ENCODE data around the gene MTURN. TPM values are rescaled to one million over a fixed set of nuclear protein-coding genes. Genes with fewer than 3 reads are reported as not detected.

The MTURN gene
- total and polyA plus RNA-seq, 9 of the 15 experiments (the other 6 are each of a cell fraction or from before 2014, with no cell fraction given), result 0.94 to 14.8 (median 6.4) TPM

GRCh38 chr7:30154111-30154587, 19.4 kb downstream of the MTURN start (continued):
- TF ChIP-seq CLOCK (CRISPR knock-in tag; IDR thresholded peaks at IDR 0.05; ENCODE audit: borderline replicate concordance), result peak; percentile 78; the same call in 1 of the 2 replicates
- peak; percentile 76 for TF ChIP-seq PKNOX1 (IDR thresholded peaks at IDR 0.05)
- TF ChIP-seq PBX2 (CRISPR knock-in tag; IDR thresholded peaks at IDR 0.05; ENCODE audit: low read depth), result no peak
- peak; percentile 59 for TF ChIP-seq PBX2 (tag; conservative IDR thresholded peaks at IDR 0.05; ENCODE audit: low read depth)
- no peak for TF ChIP-seq IRF2 (CRISPR knock-in tag; IDR thresholded peaks at IDR 0.05)
- TF ChIP-seq EP400 (IDR thresholded peaks at IDR 0.05), result peak; percentile 43
- TF ChIP-seq TAL1 (IDR thresholded peaks at IDR 0.05), result peak; percentile 87
- no peak for TF ChIP-seq BDP1 (IDR thresholded peaks at IDR 0.05; ENCODE audit: insufficient read depth, insufficient read length)
- 0 out of 2 replicates have a peak, but pooled peaks have one; percentile 32 for TF ChIP-seq LCOR (CRISPR knock-in tag; IDR thresholded peaks at IDR 0.05)
- peak; percentile 72 for TF ChIP-seq CXXC5 (CRISPR knock-in tag; IDR thresholded peaks at IDR 0.05)
- TF ChIP-seq TAF1 (IDR thresholded peaks at IDR 0.05; ENCODE audit: control insufficient read depth, extremely low read depth, insufficient read depth, low read length, severe bottlenecking), result no peak
- peak; percentile 59 for TF ChIP-seq FOXM1 (IDR thresholded peaks at IDR 0.05; ENCODE audit: low read depth)
- TF ChIP-seq FOXM1 (CRISPR knock-in tag; IDR thresholded peaks at IDR 0.05; ENCODE audit: low read depth), result no peak
- TF ChIP-seq ZNF277 (CRISPR knock-in tag; IDR thresholded peaks at IDR 0.05; ENCODE audit: borderline replicate concordance), result no peak
- no peak for TF ChIP-seq SMAD1 (IDR thresholded peaks at IDR 0.05; ENCODE audit: low read depth, low read length, partially characterized antibody)
- no peak for TF ChIP-seq ZBTB9 (CRISPR knock-in tag; IDR thresholded peaks at IDR 0.05)
- peak; percentile 59; the same call in 1 of the 2 replicates for TF ChIP-seq STAT5A (IDR thresholded peaks at IDR 0.05; ENCODE audit: borderline replicate concordance, low read length)
- peak in 1 of 2 experiments; percentile 59; a peak in 2 of 4 replicates for TF ChIP-seq FOXK2 (conservative IDR thresholded peaks at IDR 0.05 in 1 of 2, IDR thresholded peaks at IDR 0.05 in 1 of 2; ENCODE audit: low read depth in 2 of 2)
